Measurements from ENCODE around the gene ATXN3. TPM values are rescaled to one million over a fixed set of nuclear protein-coding genes. Genes with fewer than 3 reads are reported as not detected.

Gene ATXN3
- total RNA-seq: 50.4 TPM
- long read RNA-seq, full-length matches to known transcripts: 12 of 26 reads
- long read RNA-seq, partial matches to known transcripts: 1 of 26 reads
- long read RNA-seq, other reads (novel, unspliced or antisense): 13 of 26 reads

GRCh38 chr14:92106143-92106926, at the start of gene ATXN3:
Gene ATXN3 (minus strand): TSS chr14:92106582. CDS start chr14:92106552, 30 bp downstream.
- Histone ChIP-seq H3K27ac (peak within 1 kb of the TSS; percentile 94), H3K9me3 (no peaks in the 10 kb centered on the region), H3K4me1 (peaks cover 34% of the 10 kb centered on the region), H3K36me3 (no peaks in the 10 kb centered on the region), H3K4me3 (peak within 1 kb of the TSS; percentile 89), H3K27me3 (no peaks in the 10 kb centered on the region)
- intact Hi-C loops (cut with DNase I): no loop called here
- TF ChIP-seq, protein P1, sequence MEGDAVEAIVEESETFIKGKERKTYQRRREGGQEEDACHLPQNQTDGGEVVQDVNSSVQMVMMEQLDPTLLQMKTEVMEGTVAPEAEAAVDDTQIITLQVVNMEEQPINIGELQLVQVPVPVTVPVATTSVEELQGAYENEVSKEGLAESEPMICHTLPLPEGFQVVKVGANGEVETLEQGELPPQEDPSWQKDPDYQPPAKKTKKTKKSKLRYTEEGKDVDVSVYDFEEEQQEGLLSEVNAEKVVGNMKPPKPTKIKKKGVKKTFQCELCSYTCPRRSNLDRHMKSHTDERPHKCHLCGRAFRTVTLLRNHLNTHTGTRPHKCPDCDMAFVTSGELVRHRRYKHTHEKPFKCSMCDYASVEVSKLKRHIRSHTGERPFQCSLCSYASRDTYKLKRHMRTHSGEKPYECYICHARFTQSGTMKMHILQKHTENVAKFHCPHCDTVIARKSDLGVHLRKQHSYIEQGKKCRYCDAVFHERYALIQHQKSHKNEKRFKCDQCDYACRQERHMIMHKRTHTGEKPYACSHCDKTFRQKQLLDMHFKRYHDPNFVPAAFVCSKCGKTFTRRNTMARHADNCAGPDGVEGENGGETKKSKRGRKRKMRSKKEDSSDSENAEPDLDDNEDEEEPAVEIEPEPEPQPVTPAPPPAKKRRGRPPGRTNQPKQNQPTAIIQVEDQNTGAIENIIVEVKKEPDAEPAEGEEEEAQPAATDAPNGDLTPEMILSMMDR (IDR thresholded peaks at IDR 0.05): peak; percentile 73
- ATAC-seq (peak; percentile 98), DNase-seq (peak; percentile 99)

- Histone ChIP-seq H3K27me3 (no peaks in the 10 kb centered on the region), H3K9me3 (no peaks in the 10 kb centered on the region), H3K4me1 (no peaks in the 10 kb centered on the region), H3K27ac (no peak overlapping the region), H3K36me3 (peaks cover 74% of the 10 kb centered on the region), H3K4me3 (no peak overlapping the region)
- DNase-seq (no peak), ATAC-seq (no peak)
- intact Hi-C loops (cut with DNase I): no loop called here
- TF ChIP-seq, protein P1 (IDR thresholded peaks at IDR 0.05): no peak
These were observed 48.0 kb upstream of the ATXN3 start for GRCh38 chr14:92154283-92154942.

- intact Hi-C loops (cut with DNase I): no loop called here
- Histone ChIP-seq H3K4me1 (no peaks in the 10 kb centered on the region), H3K27me3 (no peaks in the 10 kb centered on the region), H3K4me3 (no peak overlapping the region), H3K9me3 (no peaks in the 10 kb centered on the region), H3K36me3 (peaks cover 74% of the 10 kb centered on the region), H3K27ac (no peak overlapping the region)
- ATAC-seq (peak; percentile 83), DNase-seq (no peak)
- TF ChIP-seq, protein P1 (IDR thresholded peaks at IDR 0.05): no peak
These were observed 47.2 kb upstream of the ATXN3 start for GRCh38 chr14:92153581-92153980.

- DNase-seq (no peak), ATAC-seq (no peak)
- H3K36me3 ChIP-seq: peaks cover 100% of the 10 kb centered on the region
- H3K4me1 ChIP-seq: no peaks in the 10 kb centered on the region
- no peaks in the 10 kb centered on the region for H3K27me3 ChIP-seq
- intact Hi-C loops (cut with DNase I): no loop called here
- no peak overlapping the region for H3K27ac ChIP-seq
- no peak overlapping the region for H3K4me3 ChIP-seq
- TF ChIP-seq, protein P1 (IDR thresholded peaks at IDR 0.05): no peak
- H3K9me3 ChIP-seq: no peaks in the 10 kb centered on the region
These were observed 38.3 kb upstream of the ATXN3 start for GRCh38 chr14:92144708-92145107.

DNA sequence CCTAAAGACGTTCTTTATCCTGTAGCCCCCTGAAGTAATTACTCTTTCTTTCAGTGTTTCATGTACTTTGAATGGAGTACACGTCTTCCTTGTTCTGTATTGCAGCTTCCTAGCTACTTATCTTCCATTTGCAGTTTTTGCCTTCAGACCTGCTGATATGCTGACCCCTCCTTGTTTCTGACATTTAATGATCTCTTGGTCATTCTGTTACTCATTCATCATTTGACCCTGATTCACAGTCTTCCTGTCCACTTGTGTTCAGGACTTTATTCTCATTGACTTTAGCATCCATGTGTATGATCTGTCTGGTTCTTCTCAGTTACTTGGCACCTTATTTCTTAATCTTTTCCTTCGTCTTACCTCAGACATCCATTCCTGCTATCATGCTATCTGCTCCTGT, 37.6 kb upstream of the ATXN3 start:
- H3K36me3 ChIP-seq: peaks cover 100% of the 10 kb centered on the region

More for the DNA sequence above, 37.6 kb upstream of the ATXN3 start:
- intact Hi-C loops (cut with DNase I): no loop called here
- H3K4me1 ChIP-seq: no peaks in the 10 kb centered on the region
- H3K27ac ChIP-seq: no peak overlapping the region
- no peak overlapping the region for H3K4me3 ChIP-seq
- TF ChIP-seq, protein P1 (IDR thresholded peaks at IDR 0.05): no peak
- H3K9me3 ChIP-seq: no peaks in the 10 kb centered on the region
- H3K27me3 ChIP-seq: no peaks in the 10 kb centered on the region
- DNase-seq (no peak), ATAC-seq (no peak)

All from upper lobe of right lung (tissue), 1 donor.